T-helper 1 cell treated with Interleukin-12 subunit alpha and Interleukin-12 subunit beta and Interleukin-4 antibody, amounts not matched to agents 30 μg/mL and 1 μg/mL, for 36 hours (primary cell): ENCODE measurements around the gene GRIN2D.
A peak's percentile ranks its signal among the peaks of the same experiment; 100 is the strongest.

Experiments used
- H3K27ac Mint-ChIP-seq: one replicate; pipeline ENCODE4 v1.8.0; 2021; ENCODE audit warnings: mild to moderate bottlenecking, mixed read lengths
- H3K27me3 Mint-ChIP-seq: one replicate; pipeline ENCODE4 v1.8.0; 2021; ENCODE audit warnings: low read depth, mixed read lengths
- H3K36me3 Mint-ChIP-seq: one replicate; pipeline ENCODE4 v1.8.0; 2021; ENCODE audit warnings: low read depth, mixed read lengths
- H3K4me1 Mint-ChIP-seq: one replicate; pipeline ENCODE4 v1.8.0; 2021; ENCODE audit warnings: low read depth, mixed read lengths
- H3K4me3 Mint-ChIP-seq: one replicate; pipeline ENCODE4 v1.8.0; 2021; ENCODE audit warnings: mild to moderate bottlenecking, moderate library complexity, mixed read lengths
- H3K9me3 Mint-ChIP-seq: one replicate; pipeline ENCODE4 v1.8.0; 2021; ENCODE audit warnings: mixed read lengths

GRIN2D gene

GRCh38 chr19:48398102-48398374 lies 4.6 kb downstream of the GRIN2D start:
- Mint-ChIP-seq H3K27ac (peak overlapping the region; percentile 85), H3K36me3 (peaks cover 9% of the 10 kb centered on the region), H3K27me3 (peaks cover 54% of the 10 kb centered on the region), H3K4me1 (peaks cover 28% of the 10 kb centered on the region), H3K4me3 (peak overlapping the region; percentile 91), H3K9me3 (peaks cover 4% of the 10 kb centered on the region)

- peaks cover 4% of the 10 kb centered on the region for H3K9me3 Mint-ChIP-seq
- H3K4me1 Mint-ChIP-seq = peaks cover 31% of the 10 kb centered on the region
- peak overlapping the region; percentile 29 for H3K4me3 Mint-ChIP-seq
- peaks cover 53% of the 10 kb centered on the region for H3K27me3 Mint-ChIP-seq
- peaks cover 9% of the 10 kb centered on the region for H3K36me3 Mint-ChIP-seq
- H3K27ac Mint-ChIP-seq = peak overlapping the region; percentile 36
Observed at GRCh38 chr19:48398375-48399235, 5.1 kb downstream of the GRIN2D start.

DNA sequence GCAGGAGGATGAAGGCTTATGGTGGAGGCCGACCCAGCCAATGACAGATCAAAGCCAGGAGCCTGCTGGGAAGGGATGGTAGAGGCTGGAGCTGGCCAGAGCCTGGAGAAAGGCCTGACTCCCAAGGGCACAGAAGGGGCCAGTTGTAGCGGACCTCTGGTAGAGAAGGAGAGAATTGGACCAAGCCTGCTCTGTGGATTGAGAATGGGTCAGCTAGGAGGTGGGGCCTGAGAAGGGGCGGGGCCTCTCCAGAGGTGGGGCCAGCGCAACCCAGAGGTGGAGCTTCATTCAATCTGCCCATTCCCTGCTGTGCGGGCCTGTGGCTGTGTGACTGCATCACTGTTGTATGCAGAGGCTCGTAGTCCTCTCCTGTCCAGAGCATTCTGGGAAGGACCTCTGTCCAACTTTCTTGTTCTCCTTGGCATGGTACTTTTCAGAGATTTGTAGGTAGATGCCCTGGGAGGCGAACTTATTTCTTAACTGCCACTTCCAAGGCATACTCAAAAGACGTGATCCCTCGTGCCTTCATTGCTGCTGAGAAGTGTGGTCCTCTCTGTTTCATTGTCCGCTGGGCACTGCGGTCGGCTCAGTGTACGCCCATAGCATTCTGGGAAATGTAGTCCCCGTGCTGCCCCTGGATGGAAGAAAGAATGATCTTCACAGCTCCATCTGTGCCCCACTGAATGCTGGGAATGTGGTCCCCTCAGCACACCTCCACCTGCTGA lies 6.7 kb downstream of the GRIN2D start:
- Mint-ChIP-seq H3K36me3 (peaks cover 9% of the 10 kb centered on the region), H3K4me1 (peaks cover 29% of the 10 kb centered on the region), H3K4me3 (no peak overlapping the region), H3K9me3 (peaks cover 4% of the 10 kb centered on the region), H3K27ac (no peak overlapping the region), H3K27me3 (peaks cover 39% of the 10 kb centered on the region)

GRCh38 chr19:48401287-48401686 lies 7.8 kb downstream of the GRIN2D start:
- Mint-ChIP-seq H3K27ac (no peak overlapping the region), H3K4me1 (peaks cover 30% of the 10 kb centered on the region), H3K9me3 (peaks cover 4% of the 10 kb centered on the region), H3K27me3 (peaks cover 31% of the 10 kb centered on the region), H3K36me3 (peaks cover 9% of the 10 kb centered on the region), H3K4me3 (no peak overlapping the region)

GRCh38 chr19:48403606-48404005 lies 10.1 kb downstream of the GRIN2D start:
- Mint-ChIP-seq H3K27ac (no peak overlapping the region), H3K36me3 (no peaks in the 10 kb centered on the region), H3K27me3 (peaks cover 23% of the 10 kb centered on the region), H3K4me3 (no peak overlapping the region), H3K4me1 (peaks cover 20% of the 10 kb centered on the region), H3K9me3 (peaks cover 4% of the 10 kb centered on the region)

DNA sequence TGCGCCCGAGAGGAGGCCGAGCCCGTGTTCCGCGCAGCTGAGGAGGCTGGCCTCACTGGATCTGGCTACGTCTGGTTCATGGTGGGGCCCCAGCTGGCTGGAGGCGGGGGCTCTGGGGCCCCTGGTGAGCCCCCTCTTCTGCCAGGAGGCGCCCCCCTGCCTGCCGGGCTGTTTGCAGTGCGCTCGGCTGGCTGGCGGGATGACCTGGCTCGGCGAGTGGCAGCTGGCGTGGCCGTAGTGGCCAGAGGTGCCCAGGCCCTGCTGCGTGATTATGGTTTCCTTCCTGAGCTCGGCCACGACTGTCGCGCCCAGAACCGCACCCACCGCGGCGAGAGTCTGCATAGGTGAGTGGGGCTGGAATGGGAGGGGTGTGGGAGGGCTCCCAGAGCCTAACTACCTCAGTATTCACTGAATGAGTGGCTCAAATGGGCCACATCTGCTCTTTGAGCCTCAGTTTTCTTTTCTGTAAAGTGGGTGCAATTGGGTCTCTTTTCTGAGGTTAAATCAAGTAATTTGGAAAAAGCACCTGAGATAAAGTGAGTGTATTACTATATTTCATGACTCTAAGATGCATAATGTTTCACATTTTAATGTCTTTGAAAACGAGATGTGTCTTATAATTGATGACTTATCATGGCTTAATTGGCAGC lies 11.7 kb downstream of the GRIN2D start:
- peaks cover 14% of the 10 kb centered on the region for H3K27me3 Mint-ChIP-seq
- H3K4me1 Mint-ChIP-seq = peaks cover 13% of the 10 kb centered on the region
- H3K36me3 Mint-ChIP-seq = no peaks in the 10 kb centered on the region
- no peak overlapping the region for H3K27ac Mint-ChIP-seq
- no peaks in the 10 kb centered on the region for H3K9me3 Mint-ChIP-seq
- no peak overlapping the region for H3K4me3 Mint-ChIP-seq

DNA sequence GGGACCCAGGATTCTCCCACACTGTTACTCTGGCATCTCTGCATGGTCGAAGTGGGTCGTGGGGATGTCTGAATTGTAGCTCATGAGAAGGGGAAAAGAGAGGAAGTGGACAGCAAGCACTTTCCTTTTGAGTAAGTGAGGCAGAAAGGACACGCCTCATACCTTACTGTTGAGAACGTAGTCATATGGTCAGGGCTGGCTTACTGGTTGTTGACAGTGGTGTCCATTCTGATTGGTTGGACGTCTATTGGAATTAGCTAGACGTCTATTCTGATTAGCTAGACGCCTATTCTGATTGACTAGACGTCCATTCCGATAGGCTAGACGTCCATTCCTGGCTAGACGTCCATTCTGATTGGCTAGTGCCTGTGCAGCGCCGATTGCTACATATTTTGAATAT lies 12.4 kb downstream of the GRIN2D start:
- Mint-ChIP-seq H3K9me3 (no peaks in the 10 kb centered on the region), H3K27ac (no peak overlapping the region), H3K36me3 (no peaks in the 10 kb centered on the region), H3K4me1 (peaks cover 10% of the 10 kb centered on the region), H3K4me3 (no peak overlapping the region), H3K27me3 (peaks cover 14% of the 10 kb centered on the region)

DNA sequence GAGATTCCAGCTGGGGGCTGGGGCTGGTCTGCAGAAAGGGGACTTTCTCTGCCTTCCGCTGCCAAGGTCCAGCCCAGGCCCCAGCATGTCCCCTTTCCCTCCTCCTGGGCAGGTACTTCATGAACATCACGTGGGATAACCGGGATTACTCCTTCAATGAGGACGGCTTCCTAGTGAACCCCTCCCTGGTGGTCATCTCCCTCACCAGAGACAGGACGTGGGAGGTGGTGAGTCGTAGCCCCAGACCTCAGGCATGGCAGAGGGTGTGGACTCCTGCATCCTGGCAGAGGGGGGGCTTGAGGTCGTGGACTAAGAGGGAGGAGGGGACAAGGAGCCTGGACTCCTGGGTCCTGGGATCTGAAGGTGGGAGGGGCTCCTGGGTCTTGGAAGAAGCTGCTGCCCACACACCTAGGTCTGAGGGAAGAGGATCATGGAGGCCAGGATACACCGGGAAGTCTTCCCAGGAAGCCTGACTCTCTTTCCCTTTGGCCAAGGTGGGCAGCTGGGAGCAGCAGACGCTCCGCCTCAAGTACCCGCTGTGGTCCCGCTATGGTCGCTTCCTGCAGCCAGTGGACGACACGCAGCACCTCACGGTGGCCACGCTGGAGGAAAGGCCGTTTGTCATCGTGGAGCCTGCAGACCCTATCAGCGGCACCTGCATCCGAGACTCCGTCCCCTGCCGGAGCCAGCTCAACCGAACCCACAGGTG lies 20.6 kb downstream of the GRIN2D start:
- Mint-ChIP-seq H3K9me3 (no peaks in the 10 kb centered on the region), H3K36me3 (no peaks in the 10 kb centered on the region), H3K27ac (no peak overlapping the region), H3K4me3 (no peak overlapping the region), H3K27me3 (peaks cover 26% of the 10 kb centered on the region), H3K4me1 (peaks cover 16% of the 10 kb centered on the region)

DNA sequence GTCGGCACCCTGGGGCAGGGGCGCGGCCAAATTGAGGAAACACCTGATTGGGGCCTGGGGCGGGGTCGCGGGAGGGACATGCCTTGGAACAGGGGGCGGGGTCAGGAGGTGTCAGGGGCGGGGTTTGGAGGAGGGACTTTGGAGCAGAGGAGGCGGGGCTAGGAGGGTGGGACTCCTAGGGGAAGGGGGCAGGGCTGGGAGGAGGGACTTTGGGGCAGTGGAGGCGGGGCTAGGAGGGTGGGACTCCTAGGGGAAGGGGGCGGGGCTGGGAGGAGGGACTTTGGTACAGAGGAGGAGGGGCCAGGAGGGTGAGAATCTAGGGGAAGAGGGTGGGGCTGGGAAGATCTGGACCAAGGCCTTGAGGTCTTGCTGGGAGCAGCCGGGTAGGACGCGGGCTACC lies 21.9 kb downstream of the GRIN2D start:
- Mint-ChIP-seq H3K27me3 (peaks cover 26% of the 10 kb centered on the region), H3K9me3 (no peaks in the 10 kb centered on the region), H3K4me3 (peak overlapping the region; percentile 46), H3K36me3 (no peaks in the 10 kb centered on the region), H3K27ac (no peak overlapping the region), H3K4me1 (peaks cover 19% of the 10 kb centered on the region)

GRCh38 chr19:48415806-48416221 lies 22.3 kb downstream of the GRIN2D start:
- peaks cover 19% of the 10 kb centered on the region for H3K4me1 Mint-ChIP-seq

GRCh38 chr19:48417421-48417820 lies 24.0 kb downstream of the GRIN2D start:
- Mint-ChIP-seq H3K36me3 (no peaks in the 10 kb centered on the region), H3K27ac (no peak overlapping the region)

More at GRCh38 chr19:48415806-48416221, 22.3 kb downstream of the GRIN2D start:
- Mint-ChIP-seq H3K27ac (no peak overlapping the region), H3K9me3 (no peaks in the 10 kb centered on the region), H3K4me3 (peak overlapping the region; percentile 46), H3K36me3 (no peaks in the 10 kb centered on the region), H3K27me3 (peaks cover 26% of the 10 kb centered on the region)

DNA sequence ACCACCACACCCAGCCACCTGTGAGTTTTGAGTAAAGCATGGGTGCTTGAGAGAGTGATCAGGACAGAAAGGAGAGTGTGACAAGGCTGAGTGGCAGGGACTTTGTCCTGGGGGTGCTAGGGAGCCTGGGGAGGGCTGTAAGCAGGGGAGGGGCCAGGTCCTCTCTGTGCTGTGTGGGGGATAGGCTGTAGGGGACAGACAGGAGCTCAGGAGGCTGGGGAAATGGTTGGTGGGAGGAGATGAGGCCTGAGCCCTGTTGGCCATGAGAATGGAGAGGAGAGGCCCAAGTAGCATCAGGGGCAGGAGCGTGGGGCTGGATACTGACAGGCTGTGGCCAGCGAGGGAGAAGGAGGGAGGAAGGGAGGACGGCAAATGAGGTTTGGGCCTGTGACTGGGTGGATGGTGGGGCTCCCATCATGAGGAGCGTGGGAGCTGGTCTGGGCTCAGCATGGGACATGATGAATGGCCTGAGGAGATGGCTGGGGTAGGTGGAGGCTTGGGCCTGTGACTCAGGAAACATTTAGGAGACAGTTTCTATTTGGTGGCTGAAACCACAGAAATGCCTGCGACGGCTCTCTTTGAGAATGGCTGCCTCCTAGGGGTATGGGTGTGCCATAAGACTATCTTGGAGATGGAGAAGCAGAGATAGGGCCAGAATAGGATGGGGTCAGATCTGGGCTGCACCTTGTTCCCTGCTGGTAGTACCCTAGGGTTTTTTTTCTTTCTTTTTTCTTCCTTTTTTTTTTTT lies 25.0 kb downstream of the GRIN2D start:
- Mint-ChIP-seq H3K4me3 (peak overlapping the region; percentile 84), H3K36me3 (no peaks in the 10 kb centered on the region), H3K27me3 (peaks cover 23% of the 10 kb centered on the region), H3K9me3 (no peaks in the 10 kb centered on the region), H3K27ac (peak overlapping the region; percentile 82), H3K4me1 (peaks cover 19% of the 10 kb centered on the region)

More at GRCh38 chr19:48417421-48417820, 24.0 kb downstream of the GRIN2D start:
- Mint-ChIP-seq H3K4me3 (no peak overlapping the region), H3K9me3 (no peaks in the 10 kb centered on the region), H3K27me3 (peaks cover 26% of the 10 kb centered on the region), H3K4me1 (peaks cover 19% of the 10 kb centered on the region)

GRCh38 chr19:48419158-48419920 lies 25.9 kb downstream of the GRIN2D start:
- Mint-ChIP-seq H3K36me3 (no peaks in the 10 kb centered on the region), H3K9me3 (no peaks in the 10 kb centered on the region), H3K4me1 (peaks cover 19% of the 10 kb centered on the region), H3K27me3 (peaks cover 14% of the 10 kb centered on the region), H3K27ac (peak overlapping the region; percentile 82), H3K4me3 (peak overlapping the region; percentile 84)
